Ovary (tissue), 9 donors: ENCODE results near the gene SDCCAG8. TPM values are rescaled to one million over a fixed set of nuclear protein-coding genes. Genes with fewer than 3 reads are reported as not detected.

Experiments
- DNase-seq, 5 donors: peaks; one replicate each; pipeline ENCODE4 v3.0.0-alpha.2; 2019 to 2020
- H3K27ac ChIP-seq, 2 donors: fragments of 200-600 bp; one replicate each; pipeline versions ENCODE4 v1.5.1 to v1.8.0; 2019 to 2022
- H3K27me3 ChIP-seq: fragments of 200-600 bp; one replicate; pipeline ENCODE4 v1.8.0; 2022
- H3K36me3 ChIP-seq: fragments of 200-600 bp; sonication (generic); one replicate; pipeline ENCODE4 v1.5.1; 2019
- H3K4me1 ChIP-seq: one replicate; pipeline ENCODE4 v1.8.1; 2013; ENCODE audit warnings: mild to moderate bottlenecking, moderate library complexity; ENCODE audit not compliant: insufficient read depth
- H3K4me3 ChIP-seq: fragments of 200-600 bp; sonication (generic); one replicate; pipeline ENCODE4 v1.5.1; 2017
- H3K9me3 ChIP-seq, 2 donors: fragments of 200-600 bp in 1 of 2; sonication (generic) in 1 of 2; one replicate each; pipeline versions ENCODE4 v1.5.1 to v1.8.1; 2013 to 2019; ENCODE audit warnings: mild to moderate bottlenecking in 1 of 2, moderate library complexity in 1 of 2
- EP300 ChIP-seq: sonication (generic); formaldehyde crosslinking; IDR thresholded peaks from one replicate; pipeline ENCODE4 v1.6.1; 2017; ENCODE audit warnings: antibody characterized with exemption
- POLR2A ChIP-seq: fragments of 450-650 bp; IDR thresholded peaks from one replicate; pipeline ENCODE4 v1.6.1; 2017; ENCODE audit warnings: antibody characterized with exemption, mild to moderate bottlenecking, moderate library complexity
- WGBS, 3 donors: extraction: QIAGEN DNeasy Blood & Tissue Kit in 1 of 3; methylation state at CpG; one replicate each; pipeline versions ENCODE4 v1.1.5 to v1.1.7; 2013 to 2017; 5-methylcytosine and 5-hydroxymethylcytosine counted together
- intact Hi-C, 4 donors: fragments of 100-400 bp; cut with DNase I; formaldehyde crosslinking; loops; one replicate each; pipeline versions ENCODE4 v1.11.0 to v1.15.1; 2022 to 2023
- polyA plus RNA-seq, 2 donors: library from polyadenylated mRNA; stranded (reverse); fragments of 200-250 nt in 1 of 2; fragments of 350-450 nt in 1 of 2; fragmentation: Illumina TruSeq in 1 of 2; extraction: RNeasy Lipid Tissue Mini Kit (QIAGEN cat#74804) in 1 of 2; gene quantifications; one replicate each; pipeline ENCODE4 v1.2.3, GENCODE V29; 2013 to 2014
- total RNA-seq, 7 donors: library from RNA; depleted of rRNA in 2 of 7; stranded (reverse); fragments of >200 nt in 2 of 7; fragmentation: NEBNext Ultra II Directional in 3 of 7; extraction: Animal tissue kit (Norgen Biotek cat#: 25700) in 3 of 7; gene quantifications; one replicate each; pipeline versions ENCODE4 v1.1.0 to v1.2.4, GENCODE V29; 2016 to 2023
- TF ChIP-seq, protein P1 (sequence below), 3 donors: fragments of 450-650 bp in 2 of 3; fragments of 200-600 bp in 1 of 3; IDR thresholded peaks; one replicate each; pipeline versions ENCODE4 v1.5.1 to v1.8.0; 2016 to 2022; ENCODE audit warnings: antibody characterized with exemption in 3 of 3, mild to moderate bottlenecking in 1 of 3
- donor health status: DM: no; HTN: no; CAD: no; lungs with moderate emphysema.
- donor health status: DM: no; HTN: no; CAD: no.
- donor health status: Bipolar disorder and iron deficiency.
- donor health status: DM: yes; HTN: yes; CAD: no.
- donor health status: DM: no; HTN: no; CAD: no.
- donor health status: DM: yes; HTN: yes; CAD: no.

The SDCCAG8 gene
- total and polyA plus RNA-seq, 9 donors: 19.8 to 45.9 (median 30.6) TPM

DNA sequence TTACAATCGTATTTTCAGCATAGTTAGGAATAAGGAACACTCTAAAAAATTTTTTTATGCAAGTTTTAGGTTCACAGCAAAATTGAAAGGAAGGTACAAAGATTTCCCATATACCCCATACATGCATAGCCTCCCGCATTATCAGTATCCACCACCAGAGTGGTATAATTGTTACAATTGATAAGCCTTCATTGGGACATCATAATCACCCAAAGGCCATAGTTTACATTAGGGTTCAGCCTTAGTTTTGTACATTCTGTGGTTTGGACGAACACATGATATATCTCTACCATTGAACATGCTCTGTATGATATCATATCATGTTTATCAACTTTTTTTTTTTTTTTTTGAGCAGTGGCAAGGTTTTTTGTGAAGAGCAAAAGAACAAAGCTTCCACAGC lies 180.0 kb downstream of the SDCCAG8 start:
- 93 to 96% (median 94%) methylated on average over 3 of the region's 3 CpGs for WGBS, 3 donors
- no peaks in the 10 kb centered on the region for H3K36me3 ChIP-seq
- DNase-seq: no peak

DNA sequence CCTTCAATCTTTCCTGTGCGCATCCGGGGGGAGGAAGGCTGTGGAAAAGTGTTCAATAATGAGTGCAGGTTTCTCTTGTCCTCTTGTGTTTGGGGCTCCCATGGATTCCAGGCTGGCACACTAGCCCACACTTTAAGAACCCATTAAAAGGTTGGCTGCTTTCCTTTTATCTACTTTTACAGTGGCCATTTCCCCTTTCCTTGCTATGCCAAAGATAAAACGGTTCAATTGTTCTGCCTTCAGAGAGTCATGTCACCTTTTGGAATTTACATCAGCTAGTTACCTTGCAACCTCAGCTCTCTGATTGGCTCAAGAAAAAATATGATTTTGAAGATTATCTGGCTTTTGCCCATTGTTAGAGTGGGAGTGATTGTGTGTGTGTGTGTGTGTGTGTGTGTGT lies 182.3 kb downstream of the SDCCAG8 start:
- H3K36me3 ChIP-seq: no peaks in the 10 kb centered on the region
- intact Hi-C loops: loop anchor here in 1 of 4 donors (1.0 kb wide), 1 partner anchor 40 kb away; no protein-coding TSS in a partner anchor
- WGBS, 3 donors: 70 to 84% (median 79%) methylated on average over 3 of the region's 3 CpGs
- no peak for TF ChIP-seq POLR2A
- TF ChIP-seq EP300: no peak
- TF ChIP-seq, protein P1, sequence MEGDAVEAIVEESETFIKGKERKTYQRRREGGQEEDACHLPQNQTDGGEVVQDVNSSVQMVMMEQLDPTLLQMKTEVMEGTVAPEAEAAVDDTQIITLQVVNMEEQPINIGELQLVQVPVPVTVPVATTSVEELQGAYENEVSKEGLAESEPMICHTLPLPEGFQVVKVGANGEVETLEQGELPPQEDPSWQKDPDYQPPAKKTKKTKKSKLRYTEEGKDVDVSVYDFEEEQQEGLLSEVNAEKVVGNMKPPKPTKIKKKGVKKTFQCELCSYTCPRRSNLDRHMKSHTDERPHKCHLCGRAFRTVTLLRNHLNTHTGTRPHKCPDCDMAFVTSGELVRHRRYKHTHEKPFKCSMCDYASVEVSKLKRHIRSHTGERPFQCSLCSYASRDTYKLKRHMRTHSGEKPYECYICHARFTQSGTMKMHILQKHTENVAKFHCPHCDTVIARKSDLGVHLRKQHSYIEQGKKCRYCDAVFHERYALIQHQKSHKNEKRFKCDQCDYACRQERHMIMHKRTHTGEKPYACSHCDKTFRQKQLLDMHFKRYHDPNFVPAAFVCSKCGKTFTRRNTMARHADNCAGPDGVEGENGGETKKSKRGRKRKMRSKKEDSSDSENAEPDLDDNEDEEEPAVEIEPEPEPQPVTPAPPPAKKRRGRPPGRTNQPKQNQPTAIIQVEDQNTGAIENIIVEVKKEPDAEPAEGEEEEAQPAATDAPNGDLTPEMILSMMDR (IDR thresholded peaks at IDR 0.05): no peak
- H3K27me3 ChIP-seq: no peaks in the 10 kb centered on the region
- peaks cover 1% of the 10 kb centered on the region for H3K4me1 ChIP-seq
- no peak overlapping the region for H3K27ac ChIP-seq
- no peak overlapping the region for H3K4me3 ChIP-seq
- H3K9me3 ChIP-seq: no peaks in the 10 kb centered on the region
- DNase-seq: no peak

More for the DNA sequence above, 180.0 kb downstream of the SDCCAG8 start:
- intact Hi-C loops: no loop called here
- Histone ChIP-seq H3K27ac (no peak overlapping the region), H3K9me3 (no peaks in the 10 kb centered on the region), H3K4me1 (no peaks in the 10 kb centered on the region), H3K4me3 (no peak overlapping the region), H3K27me3 (no peaks in the 10 kb centered on the region)
- TF ChIP-seq POLR2A (no peak), EP300 (no peak)
- TF ChIP-seq, protein P1 (IDR thresholded peaks at IDR 0.05): no peak

DNA sequence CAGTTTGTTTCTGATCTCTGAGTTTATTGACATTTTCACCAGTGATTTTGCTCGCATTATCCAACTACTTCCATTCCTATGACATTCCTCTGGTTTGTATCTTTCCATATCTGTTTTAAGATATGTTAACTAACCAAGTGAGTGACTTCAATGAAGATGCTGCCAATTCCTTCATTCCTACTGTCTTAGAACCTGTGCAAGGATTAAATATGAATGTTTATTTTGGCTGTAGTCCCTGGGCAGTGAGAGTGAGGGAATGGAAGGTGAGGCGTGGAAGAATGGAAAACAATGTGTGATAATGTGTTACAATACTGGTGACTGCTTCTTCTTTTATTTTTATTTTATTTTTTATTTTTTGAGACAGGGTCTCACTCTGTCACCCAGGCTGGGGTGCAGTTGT lies 183.0 kb downstream of the SDCCAG8 start:
- Histone ChIP-seq H3K27me3 (no peaks in the 10 kb centered on the region), H3K4me1 (peaks cover 4% of the 10 kb centered on the region), H3K9me3 (no peaks in the 10 kb centered on the region), H3K27ac (no peak overlapping the region), H3K4me3 (no peak overlapping the region), H3K36me3 (no peaks in the 10 kb centered on the region)
- 61 to 70% (median 68%) methylated on average over 2 of the region's 2 CpGs for WGBS, 3 donors
- DNase-seq: no peak
- intact Hi-C loops: loop anchor here in 1 of 4 donors (1.0 kb wide), 1 partner anchor 39 kb away; no protein-coding TSS in a partner anchor
- TF ChIP-seq EP300 (no peak), POLR2A (no peak)

DNA sequence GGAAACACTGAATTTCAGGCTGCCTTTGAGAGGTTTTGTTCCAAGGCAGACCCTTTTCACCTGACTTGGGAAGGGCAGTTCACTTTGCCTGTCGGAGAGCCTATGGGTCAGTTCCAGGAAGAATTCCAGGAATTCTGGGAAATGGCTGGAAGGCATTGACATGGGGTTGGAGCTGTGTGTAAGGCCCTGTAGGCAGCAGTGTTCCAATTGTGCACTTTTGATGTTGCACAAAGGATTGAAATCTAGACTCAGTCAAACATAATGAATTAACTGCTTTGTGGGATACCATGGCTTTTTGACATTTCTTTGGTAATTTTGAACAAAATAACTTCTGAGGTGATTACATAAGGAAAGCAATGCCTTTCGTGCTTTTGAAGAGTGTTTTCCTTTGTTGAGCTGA lies 184.6 kb downstream of the SDCCAG8 start:
- 83 to 96% (median 94%) methylated on average over 2 of the region's 2 CpGs for WGBS, 3 donors
- DNase-seq: no peak
- TF ChIP-seq POLR2A: no peak
- Histone ChIP-seq H3K9me3 (no peaks in the 10 kb centered on the region), H3K27me3 (no peaks in the 10 kb centered on the region), H3K27ac (no peak overlapping the region), H3K36me3 (no peaks in the 10 kb centered on the region), H3K4me3 (no peak overlapping the region), H3K4me1 (peaks cover 4% of the 10 kb centered on the region)
- intact Hi-C loops: no loop called here

DNA sequence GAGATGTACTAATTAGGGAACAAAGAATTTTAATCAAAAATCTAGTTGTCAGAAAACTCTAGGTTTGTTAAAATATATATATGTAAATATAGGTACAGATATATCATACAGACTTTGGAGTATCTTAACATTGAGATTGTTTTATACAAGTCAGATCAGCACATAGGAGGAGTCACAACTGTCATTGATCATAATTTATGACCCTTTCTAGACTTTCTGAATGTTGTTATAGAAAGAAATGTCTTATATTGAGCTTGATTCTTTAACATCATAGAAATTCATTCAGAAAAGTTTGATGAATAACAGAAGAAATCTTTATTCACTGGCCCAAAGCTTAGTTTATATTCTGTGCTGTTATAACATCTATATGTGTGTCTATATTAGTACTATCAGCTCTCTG lies 185.8 kb downstream of the SDCCAG8 start:
- no peaks in the 10 kb centered on the region for H3K9me3 ChIP-seq
- DNase-seq: no peak
- TF ChIP-seq, protein P1 (IDR thresholded peaks at IDR 0.05): no peak
- TF ChIP-seq EP300 (no peak), POLR2A (no peak)
- no peak overlapping the region for H3K27ac ChIP-seq
- no peak overlapping the region for H3K4me3 ChIP-seq
- H3K27me3 ChIP-seq: no peaks in the 10 kb centered on the region
- peaks cover 4% of the 10 kb centered on the region for H3K4me1 ChIP-seq
- intact Hi-C loops: no loop called here
- no peaks in the 10 kb centered on the region for H3K36me3 ChIP-seq

DNA sequence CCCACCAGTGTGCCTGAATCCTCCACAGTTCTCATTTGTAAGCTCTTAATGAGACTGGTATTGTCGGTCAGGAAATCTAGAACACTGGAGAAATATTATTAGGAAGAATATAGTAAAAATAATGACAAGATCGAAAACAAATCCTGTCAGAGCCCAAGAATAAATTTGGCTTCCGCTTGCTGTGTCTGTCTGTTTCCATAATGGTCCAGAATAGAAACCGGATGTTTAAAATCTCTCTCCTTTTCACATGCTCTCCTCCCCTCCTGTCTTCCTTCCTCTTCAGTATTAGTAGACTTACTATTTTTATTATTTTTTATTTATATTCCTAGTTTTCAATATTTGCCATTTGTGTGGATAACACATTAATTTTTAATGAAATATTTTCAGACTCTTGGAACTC lies 187.7 kb downstream of the SDCCAG8 start:
- 26 to 45% (median 40%) methylated on average over 4 of the region's 4 CpGs for WGBS, 3 donors
- Histone ChIP-seq H3K4me3 (no peak overlapping the region), H3K36me3 (no peaks in the 10 kb centered on the region), H3K27ac (no peak overlapping the region), H3K27me3 (no peaks in the 10 kb centered on the region), H3K4me1 (peaks cover 4% of the 10 kb centered on the region), H3K9me3 (no peaks in the 10 kb centered on the region)
- TF ChIP-seq, protein P1 (IDR thresholded peaks at IDR 0.05): no peak
- TF ChIP-seq POLR2A (no peak), EP300 (no peak)
- intact Hi-C loops: no loop called here
- DNase-seq: no peak
